Measurements from ENCODE around the gene GOLGA3. TPM values are rescaled to one million over a fixed set of nuclear protein-coding genes. Genes with fewer than 3 reads are reported as not detected.

The GOLGA3 gene
- total and polyA plus RNA-seq, 2 donors (not counting 1 experiment from before 2014, with no cell fraction given): 32.7 to 66.0 TPM

GRCh38 chr12:132748319-132748718, 80.3 kb downstream of the GOLGA3 start:
- intact Hi-C loops (cut with micrococcal nuclease): no loop called here
- no peaks in the 10 kb centered on the region for H3K4me1 Mint-ChIP-seq
- H3K9me3 ChIP-seq (ENCODE audit: control extremely low read depth in 1 of 3, control insufficient read depth in 2 of 3, insufficient read depth in 1 of 3, low read length in 2 of 3): no peaks in the 10 kb centered on the region
- no peak overlapping the region for H3K4me3 ChIP-seq (ENCODE audit: control extremely low read depth in 1 of 5, extremely low read depth in 1 of 5, insufficient read depth in 1 of 5, low read depth in 2 of 5, low read length in 4 of 5)
- TF ChIP-seq CTCF (IDR thresholded peaks at IDR 0.05) (no peak), EZH2 (IDR thresholded peaks at IDR 0.05; ENCODE audit: borderline replicate concordance, insufficient read depth, low read depth, low read length, poor library complexity, severe bottlenecking) (no peak)
- H3K27me3 Mint-ChIP-seq: no peaks in the 10 kb centered on the region
- no peak overlapping the region for H3K27ac Mint-ChIP-seq
- no peaks in the 10 kb centered on the region for H3K4me1 ChIP-seq (ENCODE audit: control insufficient read depth in 2 of 2, insufficient read depth in 2 of 2, low read length in 2 of 2)
- H3K9ac ChIP-seq (ENCODE audit: low read length): no peak overlapping the region
- H3K79me2 ChIP-seq (ENCODE audit: control insufficient read depth, insufficient read depth, low read length): peaks cover 96% of the 10 kb centered on the region
- no peaks in the 10 kb centered on the region for H3K27me3 ChIP-seq (replicated peaks in 1 of 4; ENCODE audit: control extremely low read depth in 1 of 4, control insufficient read depth in 3 of 4, insufficient read depth in 4 of 4, low read length in 3 of 4)
- H3K9me3 Mint-ChIP-seq (ENCODE audit: insufficient read depth): no peaks in the 10 kb centered on the region
- no peak overlapping the region for H3K4me2 ChIP-seq (replicated peaks; ENCODE audit: low read depth, low read length, poor library complexity, severe bottlenecking)
- H3K27ac ChIP-seq (ENCODE audit: low read length in 2 of 2): no peak overlapping the region
- H3K4me3 Mint-ChIP-seq: no peak overlapping the region
- WGBS (ENCODE audit: insufficient coverage): 95% methylated on average over 10 of the region's 10 CpGs
- ChIA-PET POLR2A (no interaction called here), CTCF (interaction anchor here (0.6 kb wide), 1 partner anchor 14 kb away, joined by 3 read pairs; no protein-coding TSS in a partner anchor)
- DNase-seq (no peak), ATAC-seq (ENCODE audit: low read depth) (no peak)
- no peak overlapping the region for H2AFZ ChIP-seq (ENCODE audit: insufficient read depth, low read depth, low read length, poor library complexity, severe bottlenecking)
- peaks cover 56% of the 10 kb centered on the region for H4K20me1 ChIP-seq (ENCODE audit: control insufficient read depth, insufficient read depth, low read length, poor library complexity, severe bottlenecking)
- peaks cover 0 to 83% of the 10 kb centered on the region in 2 experiments for H3K36me3 ChIP-seq (replicated peaks in 1 of 2; ENCODE audit: control extremely low read depth in 1 of 2, control insufficient read depth in 1 of 2, extremely low read depth in 1 of 2, insufficient read depth in 2 of 2, low read length in 1 of 2)

- H3K27ac ChIP-seq (ENCODE audit: low read length in 2 of 2): no peak overlapping the region
- intact Hi-C loops (cut with micrococcal nuclease): no loop called here
- Mint-ChIP-seq H3K27ac (no peak overlapping the region), H3K4me3 (no peak overlapping the region), H3K4me1 (no peaks in the 10 kb centered on the region), H3K9me3 (ENCODE audit: insufficient read depth) (no peaks in the 10 kb centered on the region), H3K27me3 (no peaks in the 10 kb centered on the region)
- ATAC-seq (ENCODE audit: low read depth) (no peak), DNase-seq (no peak)
- no peak for TF ChIP-seq EZH2 (IDR thresholded peaks at IDR 0.05; ENCODE audit: borderline replicate concordance, insufficient read depth, low read depth, low read length, poor library complexity, severe bottlenecking)
- TF ChIP-seq CTCF (IDR thresholded peaks at IDR 0.05): no peak
- CTCF ChIA-PET: no interaction called here
- H3K79me2 ChIP-seq (ENCODE audit: control insufficient read depth, insufficient read depth, low read length): peaks cover 96% of the 10 kb centered on the region
- H3K4me2 ChIP-seq (replicated peaks; ENCODE audit: low read depth, low read length, poor library complexity, severe bottlenecking): no peak overlapping the region
- POLR2A ChIA-PET: no interaction called here
- H4K20me1 ChIP-seq (ENCODE audit: control insufficient read depth, insufficient read depth, low read length, poor library complexity, severe bottlenecking): peaks cover 52% of the 10 kb centered on the region
- no peaks in the 10 kb centered on the region for H3K9me3 ChIP-seq (ENCODE audit: control extremely low read depth in 1 of 3, control insufficient read depth in 2 of 3, insufficient read depth in 1 of 3, low read length in 2 of 3)
- H3K9ac ChIP-seq (ENCODE audit: low read length): no peak overlapping the region
- H3K36me3 ChIP-seq (replicated peaks in 1 of 2; ENCODE audit: control extremely low read depth in 1 of 2, control insufficient read depth in 1 of 2, extremely low read depth in 1 of 2, insufficient read depth in 2 of 2, low read length in 1 of 2): peaks cover 0 to 82% of the 10 kb centered on the region in 2 experiments
- no peak overlapping the region for H3K4me3 ChIP-seq (ENCODE audit: control extremely low read depth in 1 of 5, extremely low read depth in 1 of 5, insufficient read depth in 1 of 5, low read depth in 2 of 5, low read length in 4 of 5)
- no peak overlapping the region for H2AFZ ChIP-seq (ENCODE audit: insufficient read depth, low read depth, low read length, poor library complexity, severe bottlenecking)
- H3K4me1 ChIP-seq (ENCODE audit: control insufficient read depth in 2 of 2, insufficient read depth in 2 of 2, low read length in 2 of 2): no peaks in the 10 kb centered on the region
- no peaks in the 10 kb centered on the region for H3K27me3 ChIP-seq (replicated peaks in 1 of 4; ENCODE audit: control extremely low read depth in 1 of 4, control insufficient read depth in 3 of 4, insufficient read depth in 4 of 4, low read length in 3 of 4)
- over 99% methylated on average over 18 of the region's 22 CpGs for WGBS (ENCODE audit: insufficient coverage)
Observed at GRCh38 chr12:132747896-132748295, 80.8 kb downstream of the GOLGA3 start.

All from B cell (primary cell).